ENCODE results near the gene PRICKLE3.

DNA sequence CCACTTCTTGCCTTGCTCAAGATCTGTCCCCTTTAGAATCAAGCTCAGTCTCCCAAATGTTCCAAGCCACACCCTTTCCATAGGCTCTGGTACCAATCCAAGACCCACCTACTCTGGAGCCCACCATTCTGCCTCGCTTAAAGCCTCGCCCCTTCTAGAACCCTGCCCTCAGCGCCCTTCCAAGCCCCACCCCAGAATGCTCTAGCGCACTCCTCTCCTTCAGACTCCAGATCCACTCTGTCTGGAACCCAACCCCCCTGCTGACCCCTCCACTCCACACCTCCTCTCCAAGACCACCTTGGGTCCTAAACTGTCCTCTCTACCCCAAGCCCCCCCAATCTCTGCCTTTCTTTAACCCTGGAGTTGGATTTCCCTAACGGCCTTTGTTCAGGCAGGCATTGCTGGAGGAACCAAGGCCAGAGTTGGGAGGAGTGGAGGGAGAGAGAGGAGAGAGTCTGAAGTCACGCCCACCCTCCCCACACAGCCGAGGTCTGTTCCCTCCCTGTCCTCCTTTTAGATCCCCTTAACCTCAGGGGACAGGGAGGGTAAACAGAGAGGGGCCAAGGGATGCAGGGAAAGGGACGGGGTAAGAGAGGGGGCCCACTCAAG is 2.4 kb upstream of the PRICKLE3 start:
- TF ChIP-seq POLR2AphosphoS5 (IDR thresholded peaks at IDR 0.05; ENCODE audit: low read depth, low read length) (no peak), POU2F2 (IDR thresholded peaks at IDR 0.05; ENCODE audit: low read depth, low read length) (no peak)

All from GM12891 (cell line).